Measurements from ENCODE around the gene MOB1B. TPM values are rescaled to one million over a fixed set of nuclear protein-coding genes. Genes with fewer than 3 reads are reported as not detected.
"Not testable (repeated sequence)": the region's sequence is repeated elsewhere in the genome, so short reads cannot be mapped to it uniquely, and the experiment has no call there.

The MOB1B gene
- total and polyA plus RNA-seq, 4 experiments from 2014 or later = 0.58 to 10.8 (median 5.9) TPM

- Histone ChIP-seq H3K27me3 (ENCODE audit: insufficient read depth, low read length) (no peaks in the 10 kb centered on the region), H3K36me3 (ENCODE audit: insufficient read depth, low read length) (no peaks in the 10 kb centered on the region), H3K9me3 (ENCODE audit: control insufficient read depth in 1 of 2, low read length in 2 of 2) (no peaks in the 10 kb centered on the region), H3K4me1 (ENCODE audit: insufficient read depth, low read length) (peaks cover 80% of the 10 kb centered on the region), H3K27ac (ENCODE audit: low read depth, low read length) (peak overlapping the region; percentile 50), H3K4me3 (ENCODE audit: low read length in 2 of 2) (no peak overlapping the region)
- H3K9me3 Mint-ChIP-seq = no peaks in the 10 kb centered on the region
- POLR2A ChIA-PET (ENCODE audit: partially characterized antibody) = interaction anchor here (1.0 to 1.9 kb wide), 2 partner anchors 9 to 11 kb away, joined by 4 to 9 read pairs; partner anchors contain the start of gene DCK
- H3K36me3 Mint-ChIP-seq = peaks cover 36 to 75% of the 10 kb centered on the region in 2 donors
- intact Hi-C loops (cut with micrococcal nuclease) = loop anchor here (1.0 kb wide), 1 partner anchor 11 kb away; the partner anchor contains the start of gene DCK
- no peaks in the 10 kb centered on the region for H3K27me3 Mint-ChIP-seq
- CTCF ChIA-PET (ENCODE audit: partially characterized antibody) = interaction anchor here (0.7 to 4.0 kb wide), 5 partner anchors 9 to 182 kb away, joined by 3 to 16 read pairs (median 4); partner anchors contain the start of gene DCK
- peak overlapping the region; percentile 80 to 94 (median 86) for H3K27ac Mint-ChIP-seq
- peak; percentile 40 to 77 (median 53) for DNase-seq
- peaks cover 66 to 91% (median 79%) of the 10 kb centered on the region in 4 donors for H3K4me1 Mint-ChIP-seq
- peak overlapping the region; percentile 3 to 77 (median 64) for H3K4me3 Mint-ChIP-seq
Measured at GRCh38 chr4:71004281-71004851, 102.2 kb downstream of the MOB1B start.

GRCh38 chr4:71005025-71005424, 102.9 kb downstream of the MOB1B start:
- H3K27me3 ChIP-seq (ENCODE audit: insufficient read depth, low read length); H3K9me3 ChIP-seq (ENCODE audit: control insufficient read depth in 1 of 2, low read length in 2 of 2); intact Hi-C loops (cut with micrococcal nuclease); H3K27me3 Mint-ChIP-seq; H3K4me3 ChIP-seq (ENCODE audit: low read length in 2 of 2); H3K36me3 ChIP-seq (ENCODE audit: insufficient read depth, low read length); H3K9me3 Mint-ChIP-seq; DNase-seq: not testable (repeated sequence)
- peak overlapping the region in 7 of 8 donors; percentile 26 to 77 (median 51) for H3K4me3 Mint-ChIP-seq
- peaks cover 29 to 71% of the 10 kb centered on the region in 2 donors for H3K36me3 Mint-ChIP-seq
- POLR2A ChIA-PET (ENCODE audit: partially characterized antibody) = interaction anchor here (1.0 to 1.9 kb wide), 2 partner anchors 12 to 270 kb away, joined by 3 to 9 read pairs; partner anchors contain the start of gene DCK
- H3K27ac ChIP-seq (ENCODE audit: low read depth, low read length) = peak overlapping the region; percentile 50
- H3K27ac Mint-ChIP-seq = peak overlapping the region; percentile 9 to 91 (median 84)
- CTCF ChIA-PET (ENCODE audit: partially characterized antibody) = interaction anchor here (0.7 to 4.0 kb wide), 5 partner anchors 10 to 182 kb away, joined by 3 to 16 read pairs (median 4); partner anchors contain the start of gene DCK
- H3K4me1 ChIP-seq (ENCODE audit: insufficient read depth, low read length) = peaks cover 87% of the 10 kb centered on the region
- H3K4me1 Mint-ChIP-seq = peaks cover 67 to 91% (median 80%) of the 10 kb centered on the region in 4 donors

- peak overlapping the region in 7 of 8 donors; percentile 51 to 81 (median 69) for H3K4me3 Mint-ChIP-seq
- H3K36me3 ChIP-seq (ENCODE audit: insufficient read depth, low read length) = no peaks in the 10 kb centered on the region
- no peak overlapping the region for H3K27ac ChIP-seq (ENCODE audit: low read depth, low read length)
- ChIA-PET CTCF (ENCODE audit: partially characterized antibody) (interaction anchor here (1.2 to 5.9 kb wide), 4 partner anchors 10 to 354 kb away, joined by 3 to 127 read pairs (median 39); partner anchors contain the start of gene DCK), POLR2A (ENCODE audit: partially characterized antibody) (interaction anchor here (1.5 kb wide), 1 partner anchor 13 kb away, joined by 6 read pairs; the partner anchor contains the start of gene DCK)
- DNase-seq = no peak
- no peaks in the 10 kb centered on the region for H3K9me3 Mint-ChIP-seq
- peaks cover 57 to 80% (median 68%) of the 10 kb centered on the region in 4 donors for H3K4me1 Mint-ChIP-seq
- H3K4me3 ChIP-seq (ENCODE audit: low read length in 2 of 2) = no peak overlapping the region
- H3K27ac Mint-ChIP-seq = peak overlapping the region; percentile 66 to 94 (median 86)
- H3K36me3 Mint-ChIP-seq = peaks cover 16 to 60% of the 10 kb centered on the region in 2 donors
- no peaks in the 10 kb centered on the region for H3K27me3 Mint-ChIP-seq
- intact Hi-C loops (cut with micrococcal nuclease) = no loop called here
- peaks cover 82% of the 10 kb centered on the region for H3K4me1 ChIP-seq (ENCODE audit: insufficient read depth, low read length)
- H3K9me3 ChIP-seq (ENCODE audit: control insufficient read depth in 1 of 2, low read length in 2 of 2) = no peaks in the 10 kb centered on the region
- H3K27me3 ChIP-seq (ENCODE audit: insufficient read depth, low read length) = no peaks in the 10 kb centered on the region
Measured at GRCh38 chr4:71006203-71006907, 104.2 kb downstream of the MOB1B start.

GRCh38 chr4:71008196-71008595, 106.0 kb downstream of the MOB1B start:
- CTCF ChIA-PET (ENCODE audit: partially characterized antibody) = interaction anchor here (1.0 to 5.9 kb wide), 6 partner anchors 10 to 273 kb away, joined by 3 to 127 read pairs (median 20); partner anchors contain the start of gene DCK
- H3K4me3 ChIP-seq (ENCODE audit: low read length in 2 of 2) = no peak overlapping the region
- H3K36me3 ChIP-seq (ENCODE audit: insufficient read depth, low read length) = no peaks in the 10 kb centered on the region
- POLR2A ChIA-PET (ENCODE audit: partially characterized antibody) = interaction anchor here (2.9 kb wide), 1 partner anchor 14 kb away, joined by 22 read pairs; the partner anchor contains the start of gene DCK
- H3K36me3 Mint-ChIP-seq = peaks cover 11 to 42% of the 10 kb centered on the region in 2 donors
- H3K27me3 ChIP-seq (ENCODE audit: insufficient read depth, low read length) = no peaks in the 10 kb centered on the region
- no peak overlapping the region for H3K27ac ChIP-seq (ENCODE audit: low read depth, low read length)
- peaks cover 64% of the 10 kb centered on the region for H3K4me1 ChIP-seq (ENCODE audit: insufficient read depth, low read length)
- no peaks in the 10 kb centered on the region for H3K27me3 Mint-ChIP-seq
- no peaks in the 10 kb centered on the region for H3K9me3 Mint-ChIP-seq
- no peaks in the 10 kb centered on the region for H3K9me3 ChIP-seq (ENCODE audit: control insufficient read depth in 1 of 2, low read length in 2 of 2)
- peak overlapping the region; percentile 9 to 71 (median 59) for H3K27ac Mint-ChIP-seq
- no peak for DNase-seq
- H3K4me1 Mint-ChIP-seq = peaks cover 40 to 61% (median 50%) of the 10 kb centered on the region in 4 donors
- intact Hi-C loops (cut with micrococcal nuclease) = no loop called here
- peak overlapping the region in 1 of 8 donors; percentile 40 for H3K4me3 Mint-ChIP-seq

GRCh38 chr4:71009086-71009485, 106.9 kb downstream of the MOB1B start:
- H3K36me3 Mint-ChIP-seq = peaks cover 14 to 38% of the 10 kb centered on the region in 2 donors

GRCh38 chr4:71009890-71010588, 107.9 kb downstream of the MOB1B start:
- peak overlapping the region; percentile 5 for H3K27ac ChIP-seq (ENCODE audit: low read depth, low read length)
- no peaks in the 10 kb centered on the region for H3K27me3 ChIP-seq (ENCODE audit: insufficient read depth, low read length)
- H3K4me3 ChIP-seq (ENCODE audit: low read length in 2 of 2) = no peak overlapping the region
- ChIA-PET CTCF (ENCODE audit: partially characterized antibody) (interaction anchor here (0.6 to 5.9 kb wide), 26 partner anchors 8 to 686 kb away, joined by 3 to 127 read pairs (median 4); partner anchors contain the start of genes DCK and MOB1B), POLR2A (ENCODE audit: partially characterized antibody) (interaction anchor here (0.7 to 2.9 kb wide), 6 partner anchors 10 to 306 kb away, joined by 3 to 22 read pairs (median 4); partner anchors contain the start of genes DCK and GRSF1)
- Mint-ChIP-seq H3K4me1 (peaks cover 22 to 43% (median 33%) of the 10 kb centered on the region in 4 donors), H3K9me3 (no peaks in the 10 kb centered on the region), H3K36me3 (peaks cover 14 to 29% of the 10 kb centered on the region in 2 donors), H3K27me3 (no peaks in the 10 kb centered on the region), H3K27ac (peak overlapping the region; percentile 7 to 79 (median 60)), H3K4me3 (peak overlapping the region in 2 of 8 donors; percentile 18 to 29)
- intact Hi-C loops (cut with micrococcal nuclease) = loop anchor here (1.0 kb wide), 5 partner anchors 17 to 409 kb away; partner anchors contain the start of genes DCK and MOB1B
- no peaks in the 10 kb centered on the region for H3K36me3 ChIP-seq (ENCODE audit: insufficient read depth, low read length)
- H3K9me3 ChIP-seq (ENCODE audit: control insufficient read depth in 1 of 2, low read length in 2 of 2) = no peaks in the 10 kb centered on the region
- DNase-seq = peak in 4 of 5 donors; percentile 28 to 56 (median 49)
- H3K4me1 ChIP-seq (ENCODE audit: insufficient read depth, low read length) = peaks cover 46% of the 10 kb centered on the region

More at GRCh38 chr4:71009086-71009485, 106.9 kb downstream of the MOB1B start:
- H3K36me3 ChIP-seq (ENCODE audit: insufficient read depth, low read length) = no peaks in the 10 kb centered on the region
- no peak for DNase-seq
- intact Hi-C loops (cut with micrococcal nuclease) = loop anchor here (1.0 kb wide), 1 partner anchor 107 kb away; the partner anchor contains the start of gene MOB1B
- Mint-ChIP-seq H3K27ac (peak overlapping the region in 5 of 7 donors; percentile 20 to 78 (median 66)), H3K9me3 (no peaks in the 10 kb centered on the region), H3K4me3 (no peak overlapping the region), H3K4me1 (peaks cover 31 to 52% (median 41%) of the 10 kb centered on the region in 4 donors), H3K27me3 (no peaks in the 10 kb centered on the region)
- peaks cover 55% of the 10 kb centered on the region for H3K4me1 ChIP-seq (ENCODE audit: insufficient read depth, low read length)
- no peaks in the 10 kb centered on the region for H3K27me3 ChIP-seq (ENCODE audit: insufficient read depth, low read length)
- no peaks in the 10 kb centered on the region for H3K9me3 ChIP-seq (ENCODE audit: control insufficient read depth in 1 of 2, low read length in 2 of 2)
- H3K4me3 ChIP-seq (ENCODE audit: low read length in 2 of 2) = no peak overlapping the region
- CTCF ChIA-PET (ENCODE audit: partially characterized antibody) = interaction anchor here (1.3 to 5.9 kb wide), 8 partner anchors 7 to 274 kb away, joined by 3 to 127 read pairs (median 14); partner anchors contain the start of gene DCK
- H3K27ac ChIP-seq (ENCODE audit: low read depth, low read length) = no peak overlapping the region
- POLR2A ChIA-PET (ENCODE audit: partially characterized antibody) = interaction anchor here (1.2 to 2.9 kb wide), 2 partner anchors 15 to 305 kb away, joined by 4 to 22 read pairs; partner anchors contain the start of gene DCK

Data from CD4-positive, alpha-beta memory T cell (primary cell).